A549 treated with GW870086 at 1 μM for 4 hours (cell line): ENCODE results near the gene UBASH3B. TPM values are rescaled to one million over a fixed set of nuclear protein-coding genes. Genes with fewer than 3 reads are reported as not detected.

Source experiments
- total RNA-seq: library from RNA; stranded (reverse); fragments of 200-300 nt; extraction: Qiagen RNA extraction; gene quantifications from 5 replicates; pipeline ENCODE4 v1.2.3, GENCODE V29; 2022; ENCODE audit warnings: low read depth

The UBASH3B gene, protein sequence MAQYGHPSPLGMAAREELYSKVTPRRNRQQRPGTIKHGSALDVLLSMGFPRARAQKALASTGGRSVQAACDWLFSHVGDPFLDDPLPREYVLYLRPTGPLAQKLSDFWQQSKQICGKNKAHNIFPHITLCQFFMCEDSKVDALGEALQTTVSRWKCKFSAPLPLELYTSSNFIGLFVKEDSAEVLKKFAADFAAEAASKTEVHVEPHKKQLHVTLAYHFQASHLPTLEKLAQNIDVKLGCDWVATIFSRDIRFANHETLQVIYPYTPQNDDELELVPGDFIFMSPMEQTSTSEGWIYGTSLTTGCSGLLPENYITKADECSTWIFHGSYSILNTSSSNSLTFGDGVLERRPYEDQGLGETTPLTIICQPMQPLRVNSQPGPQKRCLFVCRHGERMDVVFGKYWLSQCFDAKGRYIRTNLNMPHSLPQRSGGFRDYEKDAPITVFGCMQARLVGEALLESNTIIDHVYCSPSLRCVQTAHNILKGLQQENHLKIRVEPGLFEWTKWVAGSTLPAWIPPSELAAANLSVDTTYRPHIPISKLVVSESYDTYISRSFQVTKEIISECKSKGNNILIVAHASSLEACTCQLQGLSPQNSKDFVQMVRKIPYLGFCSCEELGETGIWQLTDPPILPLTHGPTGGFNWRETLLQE
- 35.4 to 51.4 TPM (median 42.9 TPM) in 5 replicates for total RNA-seq

GRCh38 chr11:122655527-122656072, at the start of gene UBASH3B:
UBASH3B (plus strand) TSS chr11:122655722; CDS start chr11:122656050, 328 bp downstream.

Other genes starting within 250 kb of the UBASH3B start
- gene CRTAM, start 182.8 kb downstream of the UBASH3B start, total RNA-seq: 0.17 TPM in 1 of 5 replicates, not detected in the others
- 2.9 to 3.5 TPM (median 3.0 TPM) in 5 replicates for gene JHY, start 227.0 kb downstream of the UBASH3B start, total RNA-seq